ENCODE results near the gene ZNF511. TPM values are rescaled to one million over a fixed set of nuclear protein-coding genes. Genes with fewer than 3 reads are reported as not detected.
A peak's percentile ranks its signal among the peaks of the same experiment; 100 is the strongest.

The ZNF511 gene
- total and polyA plus RNA-seq, 4 experiments from 2014 or later: 31.5 to 107 (median 51.0) TPM

DNA sequence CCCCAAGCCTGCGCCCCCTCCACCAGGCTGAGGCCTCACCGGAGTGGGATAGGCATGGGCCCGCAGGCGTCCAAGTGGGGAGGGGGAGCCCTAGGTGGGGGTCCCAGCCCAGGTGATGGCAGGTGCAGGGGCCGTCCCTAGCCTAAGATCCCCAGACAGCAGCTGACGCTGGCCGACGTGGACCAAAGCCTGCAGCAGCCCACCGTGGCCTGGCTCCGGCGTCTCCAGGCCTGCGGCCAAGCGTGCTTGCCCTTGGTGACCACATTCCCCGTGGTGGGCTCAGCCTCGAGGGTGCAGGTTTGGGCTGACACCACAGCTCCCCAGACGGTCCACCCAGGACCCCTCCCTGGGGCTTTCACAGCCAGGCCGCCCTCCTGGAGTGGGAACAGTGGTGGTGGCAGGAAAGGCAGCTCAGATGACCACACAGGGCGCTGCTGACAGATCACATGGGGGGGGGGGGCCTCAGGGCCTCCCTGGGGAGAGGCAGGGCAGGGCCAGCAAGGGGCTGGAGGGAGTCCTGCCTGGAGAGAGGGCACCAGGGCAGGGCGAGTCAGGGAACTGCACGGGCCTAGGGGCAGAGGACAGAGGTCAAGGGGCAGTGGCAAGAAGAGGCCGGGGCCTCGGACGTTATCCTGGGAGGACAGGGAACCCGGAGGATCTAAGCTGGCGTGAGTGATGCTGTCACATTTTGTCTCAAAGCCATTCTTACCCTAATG, 31.3 kb upstream of the ZNF511 start:
- no peaks in the 10 kb centered on the region for H3K9me3 ChIP-seq (ENCODE audit: control insufficient read depth in 1 of 2, low read length in 2 of 2)
- ChIA-PET POLR2A (ENCODE audit: partially characterized antibody) (interaction anchor here (2.2 to 11.6 kb wide), 3 partner anchors 16 to 96 kb away, joined by 5 to 236 read pairs (median 18); partner anchors contain the start of genes ECHS1, TUBGCP2 and ZNF511), CTCF (ENCODE audit: partially characterized antibody) (interaction anchor here (0.9 to 3.4 kb wide), 7 partner anchors 13 to 134 kb away, joined by 5 to 19 read pairs (median 8); no protein-coding TSS in a partner anchor)

DNA sequence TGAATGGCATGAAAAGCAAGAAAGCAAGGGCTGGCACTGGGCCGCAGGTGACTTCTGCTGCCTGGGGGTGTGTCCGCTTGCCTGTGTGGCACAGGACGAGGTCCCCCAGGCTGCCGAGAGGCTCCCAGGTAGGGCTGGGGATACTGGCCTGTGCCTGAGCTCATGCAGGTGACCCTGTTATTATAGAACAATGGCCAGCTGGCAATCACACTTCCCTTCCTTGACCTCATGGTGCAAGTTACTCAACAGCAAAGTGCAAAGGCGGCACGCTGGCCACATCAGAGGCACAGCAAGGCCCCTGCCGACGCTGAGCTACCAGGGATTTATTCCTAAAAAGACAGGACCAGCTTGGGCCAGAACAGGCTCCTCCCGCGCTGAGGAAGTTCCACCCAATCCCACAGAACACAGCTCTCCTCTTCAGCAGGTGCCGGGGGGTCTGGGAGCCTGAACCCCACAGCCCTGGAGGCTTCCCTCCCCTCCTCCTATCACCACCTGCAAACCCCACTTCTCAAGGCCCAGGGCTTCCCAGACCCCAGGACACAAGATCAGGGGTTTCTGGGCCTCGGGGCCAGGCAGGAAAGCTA, 30.6 kb upstream of the ZNF511 start:
- H3K27me3 ChIP-seq (ENCODE audit: insufficient read depth, low read length): no peaks in the 10 kb centered on the region
- H3K4me1 ChIP-seq (ENCODE audit: insufficient read depth, low read length): peaks cover 50% of the 10 kb centered on the region
- ChIA-PET CTCF (ENCODE audit: partially characterized antibody) (interaction anchor here (0.9 to 3.1 kb wide), 10 partner anchors 11 to 135 kb away, joined by 3 to 16 read pairs (median 6); no protein-coding TSS in a partner anchor), POLR2A (ENCODE audit: partially characterized antibody) (interaction anchor here (0.6 to 11.6 kb wide), 5 partner anchors 17 to 95 kb away, joined by 3 to 236 read pairs (median 5); partner anchors contain the start of genes CALY, ECHS1, TUBGCP2 and ZNF511)
- no peaks in the 10 kb centered on the region for H3K9me3 ChIP-seq (ENCODE audit: control insufficient read depth in 1 of 2, low read length in 2 of 2)
- peak overlapping the region; percentile 99 for H3K27ac ChIP-seq (ENCODE audit: low read depth, low read length)
- peak overlapping the region; percentile 95 to 99 (median 98) for H3K27ac Mint-ChIP-seq
- DNase-seq: peak in 1 of 5 donors; percentile 44
- H3K4me3 ChIP-seq (ENCODE audit: low read length in 2 of 2): peak overlapping the region in 1 of 2 donors; percentile 3
- H3K36me3 ChIP-seq (ENCODE audit: insufficient read depth, low read length): peaks cover 26% of the 10 kb centered on the region
- peak overlapping the region; percentile 80 to 96 (median 89) for H3K4me3 Mint-ChIP-seq
- H3K9me3 Mint-ChIP-seq: no peaks in the 10 kb centered on the region
- intact Hi-C loops (cut with micrococcal nuclease): no loop called here
- H3K27me3 Mint-ChIP-seq: no peaks in the 10 kb centered on the region
- peaks cover 7 to 37% of the 10 kb centered on the region in 2 donors for H3K36me3 Mint-ChIP-seq
- H3K4me1 Mint-ChIP-seq: peaks cover 15 to 48% (median 35%) of the 10 kb centered on the region in 4 donors

More for the DNA sequence above, 31.3 kb upstream of the ZNF511 start:
- intact Hi-C loops (cut with micrococcal nuclease): no loop called here
- Mint-ChIP-seq H3K27ac (peak overlapping the region; percentile 95 to 99 (median 98)), H3K9me3 (no peaks in the 10 kb centered on the region), H3K4me1 (peaks cover 15 to 48% (median 35%) of the 10 kb centered on the region in 4 donors), H3K4me3 (peak overlapping the region; percentile 75 to 96 (median 89)), H3K27me3 (no peaks in the 10 kb centered on the region), H3K36me3 (peaks cover 7 to 34% of the 10 kb centered on the region in 2 donors)
- Histone ChIP-seq H3K4me3 (ENCODE audit: low read length in 2 of 2) (no peak overlapping the region), H3K4me1 (ENCODE audit: insufficient read depth, low read length) (peaks cover 50% of the 10 kb centered on the region), H3K27me3 (ENCODE audit: insufficient read depth, low read length) (no peaks in the 10 kb centered on the region), H3K27ac (ENCODE audit: low read depth, low read length) (peak overlapping the region; percentile 99), H3K36me3 (ENCODE audit: insufficient read depth, low read length) (peaks cover 27% of the 10 kb centered on the region)
- peak in 1 of 5 donors; percentile 39 for DNase-seq

DNA sequence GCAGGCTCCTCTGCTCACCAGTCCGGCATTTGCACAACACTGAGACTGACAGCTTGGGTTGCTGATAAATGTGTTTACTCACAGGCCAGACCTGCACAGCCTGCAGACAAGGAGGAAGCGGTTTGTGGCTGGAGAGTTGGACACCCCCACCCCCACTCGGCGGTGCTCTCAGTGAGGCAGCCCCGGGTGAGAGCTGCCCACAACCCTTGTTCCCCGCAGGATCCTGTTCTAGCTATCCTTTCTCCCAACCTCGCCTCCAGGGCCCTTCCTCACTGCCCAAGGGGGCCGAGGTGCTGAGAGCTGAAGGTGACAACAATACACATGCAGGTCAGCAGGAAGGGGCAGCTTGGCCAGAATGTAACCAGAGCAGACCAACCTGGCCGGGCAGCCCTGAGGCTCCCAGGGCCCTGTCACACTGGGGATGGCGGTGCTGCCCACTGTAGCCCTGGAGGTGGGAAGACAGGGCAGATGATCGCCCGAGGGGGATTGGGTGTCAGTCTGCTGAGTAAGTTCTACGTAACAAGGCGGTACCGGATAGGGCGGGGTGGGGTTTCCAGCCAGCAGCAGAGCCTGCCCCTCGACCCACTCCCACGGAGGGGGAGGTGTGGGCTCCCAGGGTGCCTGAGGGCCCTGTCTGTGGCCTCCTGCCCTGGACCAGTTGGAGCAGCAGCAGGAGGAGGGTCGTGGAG, 30.0 kb upstream of the ZNF511 start:
- intact Hi-C loops (cut with micrococcal nuclease): no loop called here
- Mint-ChIP-seq H3K4me3 (peak overlapping the region; percentile 80 to 96 (median 89)), H3K9me3 (no peaks in the 10 kb centered on the region), H3K27me3 (no peaks in the 10 kb centered on the region), H3K4me1 (peaks cover 15 to 48% (median 35%) of the 10 kb centered on the region in 4 donors), H3K36me3 (peaks cover 10 to 40% of the 10 kb centered on the region in 2 donors), H3K27ac (peak overlapping the region; percentile 95 to 99 (median 98))
- peak; percentile 73 to 89 (median 77) for DNase-seq
- Histone ChIP-seq H3K4me3 (ENCODE audit: low read length in 2 of 2) (peak overlapping the region in 1 of 2 donors; percentile 3), H3K36me3 (ENCODE audit: insufficient read depth, low read length) (peaks cover 24% of the 10 kb centered on the region), H3K9me3 (ENCODE audit: control insufficient read depth in 1 of 2, low read length in 2 of 2) (no peaks in the 10 kb centered on the region), H3K27ac (ENCODE audit: low read depth, low read length) (peak overlapping the region; percentile 99), H3K4me1 (ENCODE audit: insufficient read depth, low read length) (peaks cover 50% of the 10 kb centered on the region), H3K27me3 (ENCODE audit: insufficient read depth, low read length) (no peaks in the 10 kb centered on the region)
- CTCF ChIA-PET (ENCODE audit: partially characterized antibody): interaction anchor here (1.0 to 3.1 kb wide), 10 partner anchors 10 to 136 kb away, joined by 3 to 16 read pairs (median 6); no protein-coding TSS in a partner anchor
- POLR2A ChIA-PET (ENCODE audit: partially characterized antibody): interaction anchor here (0.6 to 11.6 kb wide), 5 partner anchors 17 to 94 kb away, joined by 3 to 236 read pairs (median 5); partner anchors contain the start of genes CALY, ECHS1, TUBGCP2 and ZNF511

DNA sequence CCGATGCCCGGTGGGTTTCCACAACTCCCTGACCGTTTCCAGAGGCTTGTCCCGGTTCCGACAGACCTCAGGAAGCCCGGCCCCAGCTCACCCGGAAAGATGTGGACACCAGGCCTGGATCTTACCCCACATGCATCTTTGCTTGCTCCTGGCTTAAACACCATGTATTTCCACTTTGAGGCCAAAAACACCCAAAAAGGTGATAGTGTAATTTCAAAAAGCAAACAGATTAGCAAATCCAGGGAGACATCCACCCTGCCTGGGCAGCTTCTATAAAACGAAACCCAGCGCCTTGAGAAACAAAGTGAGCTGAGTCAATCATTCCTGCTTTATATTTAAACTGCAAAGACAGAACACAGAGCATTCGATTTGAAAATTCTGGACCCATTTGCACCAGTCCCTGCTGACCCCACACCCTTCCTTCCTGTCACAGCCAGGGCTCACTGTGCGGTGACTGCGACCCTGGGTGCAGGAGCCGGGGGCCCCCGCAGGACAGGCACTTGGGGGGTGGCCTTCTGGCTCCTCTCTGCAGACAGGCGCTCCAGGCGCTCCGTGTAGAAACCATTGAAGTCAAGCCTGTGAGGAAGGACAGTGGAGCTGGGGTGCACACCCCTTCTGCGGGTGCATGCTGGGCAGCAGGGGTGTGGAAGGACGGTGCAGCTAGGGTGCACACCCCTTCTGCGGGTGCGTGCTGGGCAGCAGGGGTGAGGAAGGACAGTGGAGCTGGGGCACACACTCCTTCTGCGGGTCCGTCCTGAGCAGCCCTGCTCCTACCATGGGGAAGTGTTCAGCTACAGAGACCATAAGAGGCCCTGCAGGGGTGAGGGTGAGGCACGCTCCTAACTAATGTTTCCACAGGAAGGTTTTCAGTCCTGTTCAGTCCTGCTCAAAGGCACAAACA, 29.1 kb upstream of the ZNF511 start:
- H3K4me3 Mint-ChIP-seq: peak overlapping the region in 1 of 8 donors; percentile 10
- intact Hi-C loops (cut with micrococcal nuclease): no loop called here
- H3K27me3 Mint-ChIP-seq: no peaks in the 10 kb centered on the region
- peaks cover 47% of the 10 kb centered on the region for H3K4me1 ChIP-seq (ENCODE audit: insufficient read depth, low read length)
- H3K36me3 ChIP-seq (ENCODE audit: insufficient read depth, low read length): peaks cover 31% of the 10 kb centered on the region
- no peak for DNase-seq
- ChIA-PET CTCF (ENCODE audit: partially characterized antibody) (interaction anchor here (1.0 to 3.1 kb wide), 4 partner anchors 21 to 28 kb away, joined by 3 to 16 read pairs (median 9); no protein-coding TSS in a partner anchor), POLR2A (ENCODE audit: partially characterized antibody) (interaction anchor here (0.7 to 11.6 kb wide), 3 partner anchors 18 to 79 kb away, joined by 3 to 236 read pairs (median 8); no protein-coding TSS in a partner anchor)
- no peaks in the 10 kb centered on the region for H3K9me3 Mint-ChIP-seq
- peak overlapping the region; percentile 99 for H3K27ac ChIP-seq (ENCODE audit: low read depth, low read length)
- no peaks in the 10 kb centered on the region for H3K9me3 ChIP-seq (ENCODE audit: control insufficient read depth in 1 of 2, low read length in 2 of 2)
- no peaks in the 10 kb centered on the region for H3K27me3 ChIP-seq (ENCODE audit: insufficient read depth, low read length)
- H3K4me3 ChIP-seq (ENCODE audit: low read length in 2 of 2): no peak overlapping the region
- H3K27ac Mint-ChIP-seq: peak overlapping the region; percentile 75 to 99 (median 98)
- peaks cover 17 to 45% of the 10 kb centered on the region in 2 donors for H3K36me3 Mint-ChIP-seq
- peaks cover 15 to 47% (median 34%) of the 10 kb centered on the region in 4 donors for H3K4me1 Mint-ChIP-seq

DNA sequence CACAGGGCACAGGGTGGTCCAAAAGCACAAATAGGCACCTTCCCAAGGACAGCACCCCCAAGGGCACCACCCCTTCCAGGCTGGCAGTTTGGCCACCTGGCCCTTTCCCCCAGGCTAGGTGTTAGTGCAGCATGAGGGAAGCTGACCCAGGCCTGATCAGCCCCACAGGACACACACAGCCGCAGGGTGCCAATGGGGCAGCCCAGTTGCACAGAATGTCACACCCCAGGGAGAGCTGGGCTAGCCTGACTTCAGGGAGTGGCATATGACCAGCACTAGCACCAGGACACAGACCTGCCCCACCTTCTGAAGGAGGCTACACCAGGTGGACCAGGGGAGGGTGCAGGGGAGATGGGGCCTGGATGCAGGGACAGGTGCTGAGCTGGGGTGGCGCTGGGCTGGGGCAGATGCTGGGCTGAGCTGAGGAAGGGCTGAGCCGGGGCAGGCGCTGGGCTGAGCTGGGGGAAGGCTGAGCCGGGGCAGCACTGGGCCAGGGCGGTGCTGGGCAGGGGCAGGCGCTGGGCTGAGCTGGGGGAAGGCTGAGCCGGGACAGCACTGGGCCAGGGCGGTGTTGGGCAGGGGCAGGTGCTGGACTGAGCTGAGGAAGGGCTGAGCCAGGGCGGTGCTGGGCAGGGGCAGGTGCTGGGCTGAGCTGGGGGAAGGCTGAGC, 28.2 kb upstream of the ZNF511 start:
- ChIA-PET POLR2A (ENCODE audit: partially characterized antibody) (interaction anchor here (0.7 to 11.6 kb wide), 3 partner anchors 19 to 78 kb away, joined by 3 to 236 read pairs (median 8); no protein-coding TSS in a partner anchor), CTCF (ENCODE audit: partially characterized antibody) (interaction anchor here (1.5 to 3.1 kb wide), 2 partner anchors 27 kb away, joined by 7 to 16 read pairs; no protein-coding TSS in a partner anchor)
- H3K4me1 ChIP-seq (ENCODE audit: insufficient read depth, low read length): peaks cover 39% of the 10 kb centered on the region
- no peaks in the 10 kb centered on the region for H3K27me3 ChIP-seq (ENCODE audit: insufficient read depth, low read length)
- H3K9me3 Mint-ChIP-seq: no peaks in the 10 kb centered on the region
- no peak overlapping the region for H3K4me3 ChIP-seq (ENCODE audit: low read length in 2 of 2)
- H3K27me3 Mint-ChIP-seq: no peaks in the 10 kb centered on the region
- intact Hi-C loops (cut with micrococcal nuclease): no loop called here
- DNase-seq: no peak
- peaks cover 23 to 43% of the 10 kb centered on the region in 2 donors for H3K36me3 Mint-ChIP-seq
- no peak overlapping the region for H3K4me3 Mint-ChIP-seq
- peaks cover 40% of the 10 kb centered on the region for H3K36me3 ChIP-seq (ENCODE audit: insufficient read depth, low read length)
- H3K27ac Mint-ChIP-seq: peak overlapping the region in 5 of 7 donors; percentile 11 to 98 (median 97)
- no peaks in the 10 kb centered on the region for H3K9me3 ChIP-seq (ENCODE audit: control insufficient read depth in 1 of 2, low read length in 2 of 2)
- H3K27ac ChIP-seq (ENCODE audit: low read depth, low read length): no peak overlapping the region
- H3K4me1 Mint-ChIP-seq: peaks cover 15 to 37% (median 29%) of the 10 kb centered on the region in 4 donors
